ENCODE measurements around the gene CHN2.

The CHN2 gene

DNA sequence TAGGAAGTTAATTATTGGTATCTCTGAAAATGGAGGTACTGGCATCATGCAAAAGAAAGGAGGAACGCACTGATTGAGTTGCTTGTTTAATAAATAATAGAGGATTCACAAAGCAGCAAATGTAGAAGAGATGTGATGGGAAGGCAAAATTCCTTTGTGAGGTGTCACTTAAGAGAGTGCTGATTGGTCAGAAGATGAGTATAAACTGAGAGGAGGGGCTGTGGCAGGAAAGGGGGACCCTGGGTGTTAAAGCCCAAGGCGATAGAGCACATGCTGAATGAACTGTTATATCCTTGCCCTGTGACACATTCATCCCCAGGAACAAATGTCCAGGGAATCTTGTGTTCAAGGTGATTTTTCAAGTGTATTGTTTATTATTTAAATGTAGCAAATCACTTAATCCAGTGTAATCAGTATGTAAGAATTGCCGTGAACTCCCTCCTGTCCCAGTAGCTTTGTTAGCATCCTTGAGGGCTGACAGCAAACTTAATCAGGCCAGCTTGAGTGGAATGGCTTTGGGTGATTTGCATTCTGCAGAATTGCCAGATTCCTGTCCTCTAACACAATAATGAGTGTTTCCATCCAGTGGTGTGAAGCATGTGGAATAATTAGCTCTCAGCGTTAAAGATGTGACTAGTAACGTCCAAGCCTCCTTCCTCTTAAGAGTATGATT lies 111.9 kb downstream of the CHN2 start:
- H3K4me3 ChIP-seq (ENCODE audit: low read depth, low read length), result no peak overlapping the region
- H3K36me3 ChIP-seq, result no peaks in the 10 kb centered on the region
- H3K4me1 ChIP-seq, result no peaks in the 10 kb centered on the region
- no peaks in the 10 kb centered on the region for H3K27me3 ChIP-seq
- no peak for TF ChIP-seq CTCF (IDR thresholded peaks at IDR 0.05; ENCODE audit: low read depth, low read length)
- no peak for DNase-seq
- no peaks in the 10 kb centered on the region for H3K9me3 ChIP-seq

DNA sequence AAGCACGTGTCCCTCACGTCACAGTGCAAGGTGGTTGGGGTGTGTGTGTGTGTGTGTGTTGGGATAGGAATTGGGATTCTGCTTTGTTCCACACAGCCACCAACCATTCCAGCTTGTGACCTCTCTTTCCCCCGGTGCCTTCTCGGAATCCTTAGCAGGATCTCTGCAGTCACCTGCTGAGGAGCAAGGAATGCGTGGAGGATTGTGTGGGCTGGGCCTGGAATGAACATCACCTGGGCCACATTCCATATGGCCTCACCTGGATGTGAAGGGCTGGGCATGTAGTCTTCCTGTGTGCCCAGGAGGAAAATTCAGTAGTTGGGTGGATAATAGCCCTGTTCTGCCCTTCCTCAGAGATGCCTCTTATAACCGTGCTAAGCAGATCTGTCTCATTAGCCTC lies 113.8 kb downstream of the CHN2 start:
- no peaks in the 10 kb centered on the region for H3K9me3 ChIP-seq
- H3K27me3 ChIP-seq, result no peaks in the 10 kb centered on the region
- no peak overlapping the region for H3K4me3 ChIP-seq (ENCODE audit: low read depth, low read length)
- DNase-seq, result no peak
- TF ChIP-seq CTCF (IDR thresholded peaks at IDR 0.05; ENCODE audit: low read depth, low read length), result no peak
- no peaks in the 10 kb centered on the region for H3K36me3 ChIP-seq
- H3K4me1 ChIP-seq, result no peaks in the 10 kb centered on the region

DNA sequence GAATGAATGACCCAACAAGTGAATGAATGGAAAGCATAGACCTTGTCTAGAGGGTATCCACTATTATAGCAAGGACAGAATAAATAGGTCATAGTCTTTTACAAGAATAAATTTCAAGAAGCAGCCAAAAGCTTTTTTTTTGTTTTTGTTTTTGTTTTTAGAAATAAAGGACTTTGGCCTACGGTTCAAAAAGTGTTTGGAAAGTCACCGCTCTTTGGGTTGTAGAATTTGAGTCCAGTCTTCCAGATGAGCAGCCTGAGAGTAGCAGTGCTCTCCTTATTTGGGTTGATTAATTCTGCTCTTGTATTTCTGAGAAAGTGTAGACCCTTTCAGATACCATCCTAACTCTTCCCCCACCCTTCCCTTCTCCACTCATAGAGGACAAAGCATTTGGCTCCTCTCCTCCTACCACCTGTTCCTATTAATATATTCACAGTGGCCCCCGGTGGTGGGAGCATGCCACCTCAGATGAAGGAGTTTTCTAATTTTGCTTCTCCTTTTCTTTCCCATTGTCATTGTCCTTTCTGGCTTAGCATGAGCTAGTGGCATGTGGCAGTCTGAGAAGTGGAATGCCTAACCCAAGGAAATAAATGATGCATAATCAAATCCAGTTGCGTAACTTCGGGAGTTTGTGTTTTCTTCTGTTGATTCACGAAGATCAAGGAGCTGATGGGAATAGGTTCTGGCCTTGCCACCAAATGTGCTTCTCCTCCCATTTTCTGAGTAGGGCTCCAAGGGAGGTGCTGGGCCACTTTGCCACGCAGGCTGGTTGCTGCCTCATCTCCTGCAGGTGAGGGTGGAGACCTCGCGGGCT lies 114.7 kb downstream of the CHN2 start:
- Histone ChIP-seq H3K36me3 (no peaks in the 10 kb centered on the region), H3K4me3 (ENCODE audit: low read depth, low read length) (no peak overlapping the region), H3K4me1 (no peaks in the 10 kb centered on the region), H3K9me3 (no peaks in the 10 kb centered on the region), H3K27me3 (no peaks in the 10 kb centered on the region)
- 0 out of 2 replicates have a peak, but pooled peaks have one; percentile 7 for TF ChIP-seq CTCF (IDR thresholded peaks at IDR 0.05; ENCODE audit: low read depth, low read length)
- DNase-seq, result no peak

DNA sequence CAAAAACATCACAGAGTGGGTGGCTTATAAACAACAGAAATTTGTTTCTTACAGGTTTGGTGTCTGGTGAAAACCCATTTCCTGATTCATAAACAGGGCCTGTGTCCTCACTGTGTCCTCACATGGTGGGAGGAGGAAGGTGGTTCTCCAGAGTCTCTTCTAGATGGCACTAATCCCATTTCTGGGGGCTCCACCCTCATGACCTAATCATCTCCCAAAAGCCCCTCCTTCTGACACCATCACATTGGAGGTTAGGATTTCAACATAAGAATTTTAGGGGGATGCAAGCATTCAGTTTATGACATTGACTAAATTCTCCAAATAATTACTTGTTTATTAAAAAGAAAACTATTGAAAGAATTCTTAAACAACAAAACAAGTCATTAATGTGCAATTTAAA lies 116.0 kb downstream of the CHN2 start:
- H3K9me3 ChIP-seq, result no peaks in the 10 kb centered on the region
- no peaks in the 10 kb centered on the region for H3K36me3 ChIP-seq
- TF ChIP-seq CTCF (IDR thresholded peaks at IDR 0.05; ENCODE audit: low read depth, low read length), result no peak
- H3K4me1 ChIP-seq, result no peaks in the 10 kb centered on the region
- DNase-seq, result no peak
- no peaks in the 10 kb centered on the region for H3K27me3 ChIP-seq
- H3K4me3 ChIP-seq (ENCODE audit: low read depth, low read length), result no peak overlapping the region

DNA sequence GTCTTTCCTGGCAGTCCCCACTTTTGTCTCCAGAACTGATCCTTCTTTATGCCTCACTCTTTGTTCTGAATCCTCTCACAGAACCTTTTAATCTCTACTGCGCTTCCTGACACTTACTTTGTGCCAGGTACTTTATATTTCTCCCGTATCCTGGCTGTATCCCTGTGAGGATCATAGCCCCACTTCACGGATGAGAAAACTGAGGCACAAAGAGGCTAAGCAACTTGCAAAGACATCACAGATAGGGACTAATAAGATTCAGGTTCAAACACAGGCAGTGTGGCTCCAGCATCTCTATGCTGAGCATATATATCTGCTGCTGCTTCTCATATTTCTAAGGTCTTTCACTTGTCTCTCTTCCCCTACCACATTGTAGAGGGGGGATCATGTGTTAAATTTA lies 116.7 kb downstream of the CHN2 start:
- Histone ChIP-seq H3K9me3 (no peaks in the 10 kb centered on the region), H3K4me3 (ENCODE audit: low read depth, low read length) (no peak overlapping the region), H3K4me1 (no peaks in the 10 kb centered on the region), H3K36me3 (no peaks in the 10 kb centered on the region), H3K27me3 (no peaks in the 10 kb centered on the region)
- no peak for DNase-seq
- no peak for TF ChIP-seq CTCF (IDR thresholded peaks at IDR 0.05; ENCODE audit: low read depth, low read length)

DNA sequence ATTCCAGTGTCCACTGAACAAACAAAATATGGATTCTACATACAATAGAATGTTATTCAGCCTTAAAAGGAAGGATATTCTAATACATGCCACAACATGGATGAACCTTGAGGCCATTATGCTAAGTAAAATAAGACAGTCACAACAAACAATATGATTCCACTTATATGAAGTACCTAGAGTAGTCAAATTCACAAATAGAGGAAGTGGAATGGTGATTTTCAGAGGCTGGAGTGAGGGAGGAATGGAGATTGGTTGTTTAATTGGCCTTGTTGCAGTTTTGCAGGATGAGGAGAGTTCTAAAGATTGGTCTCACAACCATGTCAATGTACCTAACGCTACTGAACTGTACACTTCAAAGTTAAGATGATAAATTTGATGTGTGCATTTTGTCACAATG lies 119.6 kb downstream of the CHN2 start:
- H3K4me3 ChIP-seq (ENCODE audit: low read depth, low read length), result no peak overlapping the region
- H3K36me3 ChIP-seq, result no peaks in the 10 kb centered on the region
- TF ChIP-seq CTCF (IDR thresholded peaks at IDR 0.05; ENCODE audit: low read depth, low read length), result no peak
- H3K27me3 ChIP-seq, result no peaks in the 10 kb centered on the region
- DNase-seq, result no peak
- no peaks in the 10 kb centered on the region for H3K9me3 ChIP-seq
- no peaks in the 10 kb centered on the region; the same call in 1 of the 2 replicates for H3K4me1 ChIP-seq
